Activated T-cell treated with anti-CD3 and anti-CD28 coated beads for 4 hours (primary cell): ENCODE measurements around the gene NXF1.
"Not testable (repeated sequence)": the region's sequence is repeated elsewhere in the genome, so short reads cannot be mapped to it uniquely, and the experiment has no call there.

ENCODE experiments used
- DNase-seq: peaks from one replicate; pipeline ENCODE4 v3.0.0-alpha.2; 2020

Gene NXF1

DNA sequence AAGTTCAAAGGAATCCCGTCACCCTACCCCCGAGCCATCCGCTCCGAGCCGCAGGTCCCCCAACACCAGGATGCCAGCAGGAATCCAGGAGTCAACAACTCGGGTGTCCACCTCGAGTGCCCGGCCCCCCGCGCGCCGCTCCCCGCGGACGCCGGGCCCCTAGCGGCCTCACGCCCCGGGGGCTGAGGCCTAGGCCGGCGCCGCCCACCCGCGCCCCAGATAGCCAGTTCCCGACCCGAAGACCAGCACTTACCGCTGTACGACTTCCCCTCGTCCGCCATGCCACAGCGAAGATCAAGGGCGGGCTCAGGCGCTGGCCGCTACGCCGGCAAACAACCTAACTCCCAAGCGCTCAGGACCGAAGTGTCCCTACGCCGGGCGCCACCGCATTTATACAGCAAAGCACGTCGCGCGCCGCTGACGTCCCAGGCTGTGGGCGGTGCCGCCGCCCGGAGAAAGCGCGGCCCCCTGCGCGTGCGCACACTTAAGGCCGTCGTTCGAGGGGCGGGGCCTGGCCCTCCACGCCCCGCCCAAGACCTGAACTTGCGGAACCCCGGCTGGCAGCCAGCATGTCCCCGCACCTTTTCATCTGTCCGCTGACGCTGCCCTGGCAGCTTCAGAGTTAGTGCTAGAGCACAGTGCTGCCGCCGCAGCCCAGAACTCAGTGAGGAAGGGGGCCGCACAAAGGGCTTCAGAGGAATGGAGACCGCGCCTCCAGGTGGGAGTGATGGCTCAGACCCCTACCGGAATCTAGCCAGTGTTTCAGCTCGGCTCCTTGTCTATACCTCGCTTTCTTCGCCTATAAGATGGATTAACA, at the start of gene NXF1:
Gene NXF1 (minus strand): TSS at position 365 of the 817 bp plus-strand sequence. CDS start 84 bp downstream, at position 281.
- DNase-seq = peak; percentile 93

DNA sequence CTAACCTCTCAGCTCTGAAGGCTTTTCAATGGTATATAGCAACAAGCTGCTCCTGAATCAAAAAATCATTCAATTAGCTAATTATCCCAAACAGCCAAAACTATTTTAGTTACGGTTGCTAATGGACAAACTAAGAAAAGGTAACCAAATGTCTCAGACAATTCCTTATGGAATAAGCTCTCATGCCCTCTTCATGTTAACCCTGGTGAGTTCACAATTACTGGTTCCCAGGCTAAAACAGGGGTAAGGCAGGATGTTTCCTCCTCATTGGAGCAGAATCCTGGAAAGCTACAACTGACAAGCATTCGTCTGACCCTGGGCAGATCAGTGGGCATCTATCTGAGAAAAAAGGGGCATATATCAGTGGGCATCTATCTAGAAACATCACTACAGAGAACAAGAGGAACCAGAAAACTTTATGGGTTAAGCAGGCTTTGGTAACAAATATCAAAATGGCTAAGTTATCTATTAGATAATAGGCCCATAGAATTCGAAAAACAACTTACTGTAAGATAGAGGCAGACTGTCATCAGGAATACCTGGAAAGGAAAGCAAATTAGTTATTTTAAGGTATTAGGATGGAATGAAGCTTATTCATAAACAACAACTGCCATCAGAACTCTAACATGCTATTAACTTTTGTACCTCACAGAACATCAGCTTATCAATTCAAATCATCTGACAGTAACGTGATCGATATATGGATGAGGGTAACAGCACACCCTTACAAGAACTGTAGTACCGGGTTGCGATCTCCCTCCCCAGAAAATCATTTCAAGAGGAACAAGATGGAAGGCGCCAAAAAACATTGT, 49.0 kb upstream of the NXF1 start:
- DNase-seq = no peak

DNA sequence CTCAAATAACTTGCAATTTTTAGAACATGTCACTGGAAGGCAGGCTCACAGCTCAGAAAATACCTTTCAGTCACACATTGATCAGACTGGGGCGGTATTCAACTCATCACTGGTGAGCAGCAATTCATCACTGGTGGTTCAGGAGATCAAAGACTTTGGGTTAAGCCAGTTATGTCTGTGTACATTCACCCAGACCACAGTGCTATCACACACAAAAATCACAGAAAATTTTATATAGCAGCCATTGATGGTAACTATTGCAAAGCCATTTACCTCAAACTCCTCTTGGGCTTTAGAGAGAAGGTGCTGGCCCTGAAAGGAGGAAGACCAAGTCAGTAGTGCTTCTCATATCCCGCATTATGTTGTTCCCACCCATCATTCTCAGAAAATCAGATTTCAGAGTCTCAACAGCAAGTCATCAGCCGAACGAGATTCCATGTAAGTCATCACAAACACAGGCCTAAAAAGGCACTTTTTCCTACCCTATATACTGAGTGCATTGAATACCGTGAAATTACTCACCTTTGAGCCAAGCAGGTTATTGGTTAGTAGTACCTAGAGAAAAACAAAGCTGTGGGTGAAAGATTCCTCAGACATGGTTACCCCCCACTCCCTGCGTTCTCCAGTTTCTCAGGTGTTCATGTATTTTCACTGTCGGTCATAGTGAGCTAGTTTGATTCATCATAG, 48.2 kb upstream of the NXF1 start:
- DNase-seq = no peak

DNA sequence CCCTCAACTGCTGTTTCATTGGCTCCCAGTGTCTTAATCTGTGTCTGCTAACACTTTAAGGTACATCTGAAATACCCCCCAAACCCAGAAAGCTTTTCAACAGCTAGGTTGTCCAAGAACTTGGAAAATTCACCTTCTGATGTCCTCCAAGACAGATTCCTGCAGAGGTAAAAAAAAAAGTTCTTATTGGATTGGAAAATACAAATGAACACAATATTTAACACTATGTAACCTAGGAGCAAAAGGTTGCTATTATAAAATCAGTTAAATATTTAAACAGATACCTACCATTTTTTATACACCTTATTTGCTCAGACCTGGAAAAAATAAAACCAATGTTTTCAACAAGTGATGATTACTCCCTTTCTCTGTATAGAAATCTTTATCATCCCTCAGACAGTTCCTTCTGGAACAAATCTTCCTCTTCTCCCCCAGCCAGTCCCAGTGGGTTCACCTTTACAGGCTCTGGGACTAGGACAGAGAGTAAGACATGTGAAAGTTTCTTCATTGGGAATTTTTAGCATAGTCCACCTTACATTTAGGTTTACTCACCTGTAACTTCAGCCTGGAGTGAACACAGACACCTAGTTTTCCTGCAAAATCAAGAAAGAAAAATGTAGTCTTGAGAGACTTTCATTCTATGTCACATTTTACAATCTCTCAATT, 47.4 kb upstream of the NXF1 start:
- DNase-seq = no peak

DNA sequence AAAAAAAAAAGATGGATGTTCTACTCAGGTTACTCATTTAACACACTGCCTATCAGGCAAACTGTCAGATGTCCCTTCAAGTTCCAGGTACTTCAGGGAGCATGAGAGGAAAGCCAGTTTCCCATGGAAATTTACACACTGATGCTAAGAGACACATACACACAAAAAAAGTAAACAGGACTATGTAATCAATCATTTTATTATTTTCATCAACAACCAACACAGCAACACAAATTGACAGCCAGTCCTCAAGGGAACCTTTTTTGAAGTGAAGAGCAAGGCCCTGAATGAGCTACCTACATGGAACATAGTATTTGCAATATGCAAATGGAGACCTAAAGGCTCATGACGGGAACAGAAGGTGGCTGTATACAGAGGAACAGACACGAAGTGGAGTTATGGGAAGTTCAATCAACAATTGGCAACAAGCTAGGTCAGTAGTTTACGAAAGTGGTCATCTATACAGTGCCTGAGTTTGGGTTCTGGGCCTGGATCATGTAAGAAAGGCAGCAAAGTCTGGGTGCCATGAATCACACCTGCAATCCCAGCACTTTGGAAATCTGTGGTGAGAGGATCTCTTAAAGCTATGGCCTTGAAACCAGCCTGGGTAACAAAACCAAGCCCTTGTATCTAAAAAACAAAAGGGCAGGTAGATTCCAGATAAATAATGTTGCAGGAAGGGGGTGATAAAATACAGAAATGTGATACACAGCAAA, 46.7 kb upstream of the NXF1 start:
- DNase-seq = no peak

DNA sequence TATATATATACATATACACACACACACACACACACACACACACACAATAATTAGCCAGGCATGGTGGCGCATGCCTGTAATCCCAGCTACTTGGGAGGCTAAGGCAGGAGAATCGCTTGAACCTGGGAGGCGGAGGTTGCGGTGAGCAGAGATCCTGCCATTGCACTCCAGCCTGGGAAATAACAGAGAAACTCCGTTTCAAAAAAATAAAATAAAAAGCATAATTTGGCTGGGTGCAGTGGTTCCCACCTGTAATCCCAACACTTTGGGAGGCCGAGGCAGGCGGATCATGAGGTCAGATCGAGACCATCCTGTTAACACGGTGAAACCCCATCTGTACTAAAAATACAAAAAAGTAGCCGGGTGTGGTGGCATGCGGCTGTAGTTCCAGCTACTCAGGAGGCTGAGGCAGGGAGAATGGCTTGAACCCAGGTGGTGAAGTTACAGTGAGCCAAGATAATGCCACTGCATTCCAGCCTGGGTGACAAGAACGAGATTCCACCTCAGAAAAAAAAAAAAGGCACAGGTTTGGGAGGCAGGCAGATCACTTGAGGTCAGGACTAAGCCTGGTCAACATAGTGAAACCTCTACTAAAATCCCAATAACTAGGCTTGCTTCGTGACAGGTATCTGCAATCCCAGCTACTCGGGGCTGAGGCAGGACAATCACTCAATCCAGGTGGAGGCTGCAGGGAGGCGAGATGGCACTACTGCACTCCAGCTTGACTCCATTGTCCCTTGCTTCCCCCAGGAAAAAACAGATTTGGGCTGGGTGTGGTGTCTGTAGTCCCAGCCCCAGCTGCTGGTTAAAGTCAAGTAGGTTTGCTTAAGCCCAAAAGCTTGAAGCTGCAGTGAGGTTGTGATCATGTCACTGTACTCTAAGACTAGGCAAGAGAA, 45.9 kb upstream of the NXF1 start:
- DNase-seq = no peak

DNA sequence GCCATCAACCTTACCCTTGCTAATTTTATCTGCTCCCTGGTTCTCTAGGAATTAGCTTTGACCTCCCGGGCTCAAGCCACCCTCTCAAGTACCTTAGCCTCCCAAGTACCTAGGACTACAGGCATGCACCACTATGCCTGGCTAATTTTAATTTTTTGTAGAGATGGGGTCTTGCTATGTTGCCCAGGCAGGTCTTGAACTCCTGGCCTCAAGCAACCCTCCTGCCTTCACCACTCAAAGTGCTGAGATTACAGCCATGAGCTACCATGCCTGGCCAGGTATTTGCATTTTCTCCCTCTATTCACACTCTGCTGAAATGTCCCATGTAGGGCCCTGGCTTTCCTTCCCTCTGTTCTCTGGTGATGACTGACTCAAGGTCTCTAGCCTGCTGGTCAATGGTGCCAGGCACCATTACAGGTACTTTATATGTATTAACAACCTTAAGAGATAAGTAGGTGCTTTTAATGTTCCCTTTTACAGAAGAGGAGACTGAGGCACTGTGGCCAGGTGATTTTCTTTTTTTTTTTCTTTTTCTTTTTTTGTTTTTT, 42.6 kb upstream of the NXF1 start:
- no peak for DNase-seq

DNA sequence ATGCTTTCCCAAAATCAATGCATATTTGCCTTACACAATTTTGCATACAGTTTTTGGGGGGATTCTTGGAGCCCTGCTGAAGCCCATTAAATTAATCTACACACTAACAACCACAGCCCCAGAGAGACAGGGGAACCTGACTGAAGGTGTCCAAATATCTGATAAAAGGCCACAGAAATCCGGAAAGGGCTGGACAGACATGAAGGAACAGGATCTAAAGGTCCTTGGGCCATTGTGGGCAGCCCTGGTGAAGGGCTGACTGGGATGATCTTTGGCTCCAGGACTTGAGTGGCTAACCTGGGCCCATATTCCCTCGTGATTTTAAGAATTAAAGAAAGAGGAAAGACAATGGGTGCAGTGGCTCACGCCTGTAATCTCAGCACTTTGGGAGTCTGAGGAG, 40.9 kb upstream of the NXF1 start:
- DNase-seq = no peak

DNA sequence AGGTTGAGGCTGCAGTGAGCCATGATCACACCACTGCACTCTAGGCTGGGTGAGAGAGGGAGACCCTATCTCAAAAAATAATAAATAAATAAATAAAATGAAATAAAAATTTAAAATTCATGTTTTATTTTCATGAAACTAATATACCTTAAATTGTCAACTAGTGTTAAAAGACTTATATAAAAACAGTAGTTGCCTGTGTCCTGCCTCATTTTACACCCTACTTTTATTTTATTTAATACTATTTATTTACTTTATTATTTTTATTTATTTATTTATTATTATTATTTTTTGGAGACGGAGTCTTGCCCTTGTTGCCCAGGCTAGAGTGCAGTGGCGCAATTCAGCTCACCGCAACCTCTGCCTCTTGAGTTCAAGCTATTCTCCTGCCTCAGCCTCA, 38.9 kb upstream of the NXF1 start:
- no peak for DNase-seq

DNA sequence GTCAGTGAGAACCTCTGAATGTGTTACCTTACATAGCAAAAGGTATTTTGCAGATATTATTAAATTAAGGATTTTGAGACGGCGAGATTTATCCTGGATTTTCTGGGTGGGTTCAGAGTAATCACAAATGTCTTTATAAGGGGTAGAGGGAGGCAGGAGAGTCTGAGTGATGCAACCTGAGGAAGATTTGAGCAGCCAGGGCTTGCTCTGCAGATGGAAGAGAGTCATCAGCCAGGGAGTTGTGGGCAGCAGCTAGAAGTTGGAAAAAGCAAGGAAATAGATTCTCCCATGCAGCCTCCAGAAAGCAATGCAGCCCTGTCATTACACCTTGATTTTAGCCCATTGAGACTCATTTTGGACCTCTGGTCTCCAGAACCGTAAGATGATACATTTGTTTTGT, 38.2 kb upstream of the NXF1 start:
- DNase-seq = no peak

DNA sequence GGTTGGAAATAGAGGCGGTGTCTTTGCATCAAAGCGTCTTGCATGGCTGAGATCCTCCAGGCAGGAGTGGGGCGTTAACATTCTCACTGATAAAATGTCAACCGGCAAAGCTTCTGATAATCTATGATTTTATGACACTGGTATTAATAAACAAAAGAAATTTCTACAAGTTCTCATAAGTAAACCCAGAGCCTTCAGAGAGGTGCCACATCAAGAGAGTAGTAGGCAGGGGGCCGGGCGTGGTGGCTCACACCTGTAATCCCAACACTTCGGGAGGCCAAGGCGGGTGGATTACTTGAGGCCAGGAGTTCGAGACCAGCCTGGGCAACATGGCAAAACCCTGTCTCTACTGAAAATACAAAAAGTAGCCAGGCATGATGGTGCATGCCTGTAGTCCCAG, 37.7 kb upstream of the NXF1 start:
- DNase-seq = not testable (repeated sequence)

DNA sequence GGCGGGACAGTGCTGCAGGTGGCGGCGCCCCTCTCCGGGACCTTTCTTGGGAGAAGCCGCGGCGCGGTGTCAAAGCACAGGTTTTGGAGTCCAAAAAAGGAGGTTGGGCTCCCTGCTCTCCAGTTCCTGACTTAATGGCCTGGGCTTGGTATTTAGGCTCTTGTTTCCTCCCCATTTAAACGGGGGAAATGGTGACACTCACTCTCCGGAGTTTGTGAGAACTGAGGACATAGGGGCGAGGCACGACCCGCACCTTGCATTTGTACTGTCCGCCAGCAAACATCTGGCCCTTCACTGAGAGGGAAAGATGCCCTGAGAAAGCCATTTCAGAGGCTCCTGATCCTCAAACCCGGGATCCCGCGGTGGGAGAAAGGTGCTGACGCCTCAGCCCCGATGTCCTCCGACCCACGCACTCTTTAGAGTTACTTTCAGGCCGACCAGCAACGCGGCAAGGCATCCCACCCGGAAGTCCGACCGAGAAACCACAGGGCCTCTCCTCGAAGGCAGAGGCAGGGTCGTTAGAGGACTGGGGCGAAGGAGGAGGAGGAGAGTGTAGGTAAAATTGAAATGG, 37.0 kb upstream of the NXF1 start:
- DNase-seq = peak; percentile 31

DNA sequence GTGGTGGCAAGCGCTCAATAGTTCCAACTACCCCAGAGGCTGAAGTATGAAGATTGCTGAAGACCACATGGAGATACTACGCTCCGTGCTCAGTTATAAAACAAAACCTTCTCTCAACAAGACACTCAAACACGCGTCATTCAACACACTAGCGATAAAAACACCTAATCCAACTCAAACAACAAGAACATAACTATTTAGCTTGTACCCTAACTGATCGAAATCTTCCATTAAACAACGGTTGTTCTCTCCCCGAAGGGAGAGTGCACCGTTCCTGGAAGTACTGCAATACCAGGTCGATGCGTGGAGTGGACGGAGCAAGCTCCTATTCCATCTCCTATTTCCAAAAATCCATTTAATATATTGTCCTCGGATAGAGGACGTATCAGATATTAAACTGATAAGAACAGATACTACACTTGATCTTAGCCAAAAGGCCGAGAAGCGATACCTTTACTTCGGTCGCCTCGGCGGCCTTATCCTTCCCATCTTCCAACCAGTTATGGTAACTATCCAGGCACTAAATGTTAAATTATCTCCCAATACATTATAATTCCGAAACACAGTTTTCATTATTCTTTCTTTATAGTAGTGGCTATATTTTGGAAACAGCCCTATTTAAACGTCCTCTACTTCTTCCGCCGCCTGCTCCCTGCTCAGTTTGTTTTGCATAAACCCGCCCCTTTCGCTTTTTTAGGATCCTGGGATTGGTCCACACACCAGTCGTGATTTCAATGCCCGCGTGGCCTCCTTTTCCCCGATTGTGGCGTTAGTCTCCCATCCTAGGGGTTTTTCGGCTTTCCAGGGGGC, 36.3 kb upstream of the NXF1 start:
- peak; percentile 76 for DNase-seq

DNA sequence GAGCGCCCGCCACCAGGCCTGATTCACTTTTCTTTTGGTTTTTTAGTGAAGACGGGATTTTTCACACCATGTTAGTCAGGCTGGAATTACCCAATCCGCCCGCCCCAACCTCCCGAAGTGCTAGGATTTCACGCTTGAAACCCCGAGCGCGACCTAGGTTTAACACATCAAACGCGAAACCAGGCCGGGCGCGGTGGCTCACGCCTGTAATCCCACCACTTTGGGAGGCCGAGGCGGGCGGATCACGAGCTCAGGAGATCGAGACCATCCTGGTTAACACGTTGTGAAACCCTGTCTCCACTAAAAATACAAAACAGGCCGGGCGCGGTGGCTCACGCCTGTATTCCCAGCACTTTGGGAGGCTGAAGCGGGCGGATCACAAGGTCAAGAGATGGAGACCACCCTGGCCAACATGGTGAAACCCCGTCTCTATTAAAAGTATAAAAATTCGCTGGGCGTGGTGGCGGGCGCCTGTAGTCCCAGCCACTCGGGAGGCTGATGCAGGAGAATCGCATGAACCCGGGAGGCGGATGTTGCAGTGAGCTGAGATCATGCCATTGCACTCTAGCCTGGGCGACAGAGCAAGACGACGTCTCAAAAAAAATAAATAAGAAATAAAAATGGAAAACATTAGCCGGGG, 35.6 kb upstream of the NXF1 start:
- peak; percentile 47 for DNase-seq

DNA sequence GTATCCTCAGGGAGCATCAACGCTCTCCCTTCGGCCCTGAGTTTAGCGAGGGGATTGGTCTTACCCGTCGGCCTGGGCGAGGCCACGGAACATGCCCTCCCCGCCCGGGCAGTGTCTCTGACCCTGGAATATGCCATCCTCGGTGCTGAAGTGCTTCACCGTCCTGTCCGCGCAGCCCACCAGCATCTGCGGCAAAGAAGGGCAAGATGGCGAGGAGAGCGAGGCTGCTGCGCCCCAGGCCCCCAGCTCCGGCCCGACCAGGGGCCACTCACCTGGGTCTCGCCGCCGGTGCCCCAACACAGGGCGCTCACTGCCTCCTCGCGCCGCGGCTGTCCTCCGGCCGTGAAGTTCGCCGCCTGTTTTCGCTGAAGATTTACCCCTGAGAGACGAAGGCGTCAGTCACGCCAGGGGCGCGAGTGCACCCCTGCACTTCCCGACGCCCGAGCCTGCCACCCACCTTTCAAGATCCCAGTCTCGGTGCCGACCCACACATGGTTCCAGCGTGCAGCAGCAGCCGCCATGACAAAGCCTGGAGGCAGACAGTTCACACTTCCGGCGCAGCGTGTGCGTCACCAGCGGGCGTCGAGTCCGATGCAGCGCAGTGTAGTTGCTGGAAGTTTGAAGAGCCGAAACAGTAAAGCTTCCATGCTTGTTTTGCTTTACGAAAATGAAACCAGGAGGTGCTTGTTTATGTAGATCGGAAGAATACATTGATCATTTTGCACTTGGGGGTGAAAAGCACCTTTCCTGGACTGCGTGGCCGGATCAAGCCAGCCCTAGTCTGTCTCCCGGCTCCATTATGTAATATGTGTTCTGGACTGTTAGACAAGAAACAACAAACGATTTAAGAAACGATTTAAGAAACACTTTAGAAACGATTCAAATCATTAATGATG, 34.1 kb upstream of the NXF1 start, which contains the start of gene WDR74:
Gene WDR74 (minus strand): TSS at position 541 of the 896 bp plus-strand sequence. CDS start 20 bp downstream, at position 521.
- DNase-seq = peak; percentile 86

DNA sequence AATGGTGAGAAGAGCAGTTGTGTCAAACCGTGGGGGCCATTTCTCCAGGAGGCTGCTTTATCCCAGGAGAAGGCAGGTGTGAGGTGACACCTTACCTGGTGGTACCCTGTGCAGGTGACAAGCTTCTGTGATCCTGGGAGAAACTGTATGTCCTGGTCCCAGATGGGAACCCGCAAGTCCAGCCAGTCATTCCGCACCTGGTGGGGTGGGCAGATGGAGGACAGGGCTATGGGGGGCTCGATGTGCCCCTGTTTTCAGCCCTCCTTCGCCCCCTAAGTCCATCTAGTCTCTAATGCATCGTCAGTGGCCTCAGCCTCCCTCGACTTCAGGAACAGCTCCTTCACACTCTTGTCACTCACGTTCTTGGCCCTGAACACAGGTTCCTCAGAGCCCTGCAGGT, 30.1 kb upstream of the NXF1 start:
- no peak for DNase-seq

DNA sequence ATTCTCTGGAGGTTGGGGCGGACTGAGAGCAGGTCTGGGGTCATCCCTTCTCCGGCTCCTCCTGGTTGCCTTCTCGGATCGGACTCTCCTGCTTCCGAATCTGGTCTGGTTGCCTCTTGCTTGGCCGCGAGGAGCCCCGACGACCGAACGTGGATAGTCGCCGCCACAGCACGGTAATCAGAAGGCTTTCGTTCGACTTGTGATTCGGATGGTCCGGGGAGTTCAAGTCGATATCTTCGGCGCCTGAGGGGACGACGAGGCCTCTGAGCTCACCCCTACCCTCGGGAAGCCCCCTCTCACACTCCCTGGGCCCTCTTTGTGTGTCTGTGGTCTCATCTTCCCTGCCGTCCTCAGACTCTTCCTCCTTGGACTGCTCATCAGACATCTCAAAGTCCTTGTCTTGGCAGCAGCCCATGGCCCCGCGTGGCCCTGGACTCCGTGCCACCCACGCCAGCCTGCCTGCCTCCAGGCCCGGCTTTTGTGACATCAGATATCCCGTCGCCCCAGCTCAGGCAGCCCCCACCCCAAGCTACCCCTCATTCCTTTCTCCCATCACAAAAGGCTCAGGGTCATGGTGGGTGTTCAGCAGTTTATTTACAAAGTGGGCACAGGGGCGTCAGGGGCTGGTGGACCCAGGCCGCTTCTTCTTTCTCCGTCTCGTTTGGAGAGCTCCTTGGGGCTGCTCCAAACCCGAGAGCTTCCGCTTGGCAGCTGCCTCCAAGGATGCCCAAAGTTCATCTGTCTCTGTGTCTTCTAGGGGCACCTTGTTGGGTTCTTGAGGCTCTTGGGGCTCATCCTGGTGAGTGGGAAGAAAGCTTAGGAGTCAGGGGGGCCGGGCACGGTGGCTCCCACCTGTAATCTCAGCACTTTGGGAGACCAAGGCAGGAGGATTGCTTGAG, 27.3 kb upstream of the NXF1 start, which contains the start of gene TEX54:
Gene TEX54 (minus strand): TSS at position 506 of the 899 bp plus-strand sequence.
- DNase-seq = peak; percentile 25
